ENCODE measurements around the gene C19orf81. TPM values are rescaled to one million over a fixed set of nuclear protein-coding genes. Genes with fewer than 3 reads are reported as not detected.

Gene C19orf81
- total and polyA plus RNA-seq, 9 of the 15 experiments (the other 6 are each of a cell fraction or from before 2014, with no cell fraction given), result 2.5 to 42.9 (median 33.0) TPM; not detected in 4

- TF ChIP-seq PKNOX1 (IDR thresholded peaks at IDR 0.05) (peak; percentile 91), MED1 (CRISPR knock-in tag; IDR thresholded peaks at IDR 0.05; ENCODE audit: borderline replicate concordance) (no peak), SPI1 (IDR thresholded peaks at IDR 0.05; ENCODE audit: borderline replicate concordance, low read depth, low read length) (peak; percentile 39; the same call in 1 of the 2 replicates), NFE2L1 (tag; IDR thresholded peaks at IDR 0.05; ENCODE audit: borderline replicate concordance, low read depth) (no peak)
- TF ChIP-seq, protein P1, sequence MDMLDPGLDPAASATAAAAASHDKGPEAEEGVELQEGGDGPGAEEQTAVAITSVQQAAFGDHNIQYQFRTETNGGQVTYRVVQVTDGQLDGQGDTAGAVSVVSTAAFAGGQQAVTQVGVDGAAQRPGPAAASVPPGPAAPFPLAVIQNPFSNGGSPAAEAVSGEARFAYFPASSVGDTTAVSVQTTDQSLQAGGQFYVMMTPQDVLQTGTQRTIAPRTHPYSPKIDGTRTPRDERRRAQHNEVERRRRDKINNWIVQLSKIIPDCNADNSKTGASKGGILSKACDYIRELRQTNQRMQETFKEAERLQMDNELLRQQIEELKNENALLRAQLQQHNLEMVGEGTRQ (CRISPR knock-in tag; IDR thresholded peaks at IDR 0.05), result no peak
- TF ChIP-seq, protein P2, sequence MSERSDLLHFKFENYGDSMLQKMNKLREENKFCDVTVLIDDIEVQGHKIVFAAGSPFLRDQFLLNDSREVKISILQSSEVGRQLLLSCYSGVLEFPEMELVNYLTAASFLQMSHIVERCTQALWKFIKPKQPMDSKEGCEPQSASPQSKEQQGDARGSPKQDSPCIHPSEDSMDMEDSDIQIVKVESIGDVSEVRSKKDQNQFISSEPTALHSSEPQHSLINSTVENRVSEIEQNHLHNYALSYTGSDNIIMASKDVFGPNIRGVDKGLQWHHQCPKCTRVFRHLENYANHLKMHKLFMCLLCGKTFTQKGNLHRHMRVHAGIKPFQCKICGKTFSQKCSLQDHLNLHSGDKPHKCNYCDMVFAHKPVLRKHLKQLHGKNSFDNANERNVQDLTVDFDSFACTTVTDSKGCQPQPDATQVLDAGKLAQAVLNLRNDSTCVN (CRISPR knock-in tag; IDR thresholded peaks at IDR 0.05), result no peak; the same call in 1 of the 2 replicates
- TF ChIP-seq, protein P3, sequence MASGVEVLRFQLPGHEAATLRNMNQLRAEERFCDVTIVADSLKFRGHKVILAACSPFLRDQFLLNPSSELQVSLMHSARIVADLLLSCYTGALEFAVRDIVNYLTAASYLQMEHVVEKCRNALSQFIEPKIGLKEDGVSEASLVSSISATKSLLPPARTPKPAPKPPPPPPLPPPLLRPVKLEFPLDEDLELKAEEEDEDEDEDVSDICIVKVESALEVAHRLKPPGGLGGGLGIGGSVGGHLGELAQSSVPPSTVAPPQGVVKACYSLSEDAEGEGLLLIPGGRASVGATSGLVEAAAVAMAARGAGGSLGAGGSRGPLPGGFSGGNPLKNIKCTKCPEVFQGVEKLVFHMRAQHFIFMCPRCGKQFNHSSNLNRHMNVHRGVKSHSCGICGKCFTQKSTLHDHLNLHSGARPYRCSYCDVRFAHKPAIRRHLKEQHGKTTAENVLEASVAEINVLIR (CRISPR knock-in tag; IDR thresholded peaks at IDR 0.05), result peak; percentile 77
Observed at GRCh38 chr19:50601407-50602088, 47.7 kb upstream of the C19orf81 start (continued).

Data from K562 (cell line).